NK-92 (cell line): ENCODE data around the gene CCDC33.

Experiments
- DNase-seq: peaks from one replicate; lab custom pipeline; 2025; ENCODE audit not compliant: unreplicated experiment; lab: John Stamatoyannopoulos, UW

Gene CCDC33

GRCh38 chr15:74281147-74282133 lies 45.3 kb downstream of the CCDC33 start:
- DNase-seq = no peak

- DNase-seq = no peak
Observed at GRCh38 chr15:74283368-74283767, 47.2 kb downstream of the CCDC33 start.

- no peak for DNase-seq
Observed at GRCh38 chr15:74289671-74290070, 53.5 kb downstream of the CCDC33 start.

- DNase-seq = no peak
Observed at GRCh38 chr15:74290645-74291044, 54.5 kb downstream of the CCDC33 start.

- DNase-seq = no peak
Observed at GRCh38 chr15:74291101-74292071, 55.3 kb downstream of the CCDC33 start.

- DNase-seq = no peak
Observed at GRCh38 chr15:74293021-74293810, 57.1 kb downstream of the CCDC33 start.

- no peak for DNase-seq
Observed at GRCh38 chr15:74294010-74294409, 57.9 kb downstream of the CCDC33 start.

- no peak for DNase-seq
Observed at GRCh38 chr15:74295800-74296199, 59.7 kb downstream of the CCDC33 start.

GRCh38 chr15:74297887-74298286 lies 61.8 kb downstream of the CCDC33 start:
- no peak for DNase-seq

- no peak for DNase-seq
Observed at GRCh38 chr15:74300057-74300795, 64.1 kb downstream of the CCDC33 start.

- DNase-seq = no peak
Observed at GRCh38 chr15:74301583-74302361, 65.6 kb downstream of the CCDC33 start.

GRCh38 chr15:74302821-74303359 lies 66.8 kb downstream of the CCDC33 start:
- DNase-seq = no peak

- no peak for DNase-seq
Observed at GRCh38 chr15:74303741-74304309, 67.7 kb downstream of the CCDC33 start.

GRCh38 chr15:74304431-74304830 lies 68.3 kb downstream of the CCDC33 start:
- DNase-seq = no peak

- DNase-seq = no peak
Observed at GRCh38 chr15:74305687-74306086, 69.6 kb downstream of the CCDC33 start.

GRCh38 chr15:74306781-74307217 lies 70.7 kb downstream of the CCDC33 start:
- DNase-seq = no peak

- DNase-seq = no peak
Observed at GRCh38 chr15:74307827-74308811, 72.0 kb downstream of the CCDC33 start.
